ENCODE results near the gene DENND1A.
"Not testable (repeated sequence)": the region's sequence is repeated elsewhere in the genome, so short reads cannot be mapped to it uniquely, and the experiment has no call there.

The DENND1A gene

DNA sequence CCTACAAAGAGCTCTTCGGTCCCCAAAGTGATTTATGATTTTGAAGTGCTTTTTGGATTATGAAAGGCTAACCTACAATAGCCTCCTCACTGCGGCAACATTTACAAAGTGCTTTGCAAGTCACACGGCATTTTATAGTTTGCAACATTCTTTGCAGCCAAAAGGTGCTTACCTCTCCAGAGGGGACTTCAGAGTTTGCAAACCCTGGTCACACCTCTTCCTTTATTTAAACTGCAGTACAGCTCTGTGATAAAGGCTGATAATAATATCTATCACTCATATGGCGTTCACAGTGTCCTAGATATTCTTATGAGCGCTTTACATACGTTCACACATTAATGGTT, 594.0 kb downstream of the DENND1A start:
- no peaks in the 10 kb centered on the region for H3K27me3 Mint-ChIP-seq (ENCODE audit: low read depth)
- no peak overlapping the region for H3K27ac Mint-ChIP-seq
- H3K4me3 Mint-ChIP-seq: no peak overlapping the region
- DNase-seq (ENCODE audit: low spot score): no peak
- no peaks in the 10 kb centered on the region for H3K9me3 Mint-ChIP-seq
- peaks cover 33% of the 10 kb centered on the region for H3K4me1 Mint-ChIP-seq (ENCODE audit: low read depth)
- no peaks in the 10 kb centered on the region for H3K36me3 Mint-ChIP-seq (ENCODE audit: low read depth)

DNA sequence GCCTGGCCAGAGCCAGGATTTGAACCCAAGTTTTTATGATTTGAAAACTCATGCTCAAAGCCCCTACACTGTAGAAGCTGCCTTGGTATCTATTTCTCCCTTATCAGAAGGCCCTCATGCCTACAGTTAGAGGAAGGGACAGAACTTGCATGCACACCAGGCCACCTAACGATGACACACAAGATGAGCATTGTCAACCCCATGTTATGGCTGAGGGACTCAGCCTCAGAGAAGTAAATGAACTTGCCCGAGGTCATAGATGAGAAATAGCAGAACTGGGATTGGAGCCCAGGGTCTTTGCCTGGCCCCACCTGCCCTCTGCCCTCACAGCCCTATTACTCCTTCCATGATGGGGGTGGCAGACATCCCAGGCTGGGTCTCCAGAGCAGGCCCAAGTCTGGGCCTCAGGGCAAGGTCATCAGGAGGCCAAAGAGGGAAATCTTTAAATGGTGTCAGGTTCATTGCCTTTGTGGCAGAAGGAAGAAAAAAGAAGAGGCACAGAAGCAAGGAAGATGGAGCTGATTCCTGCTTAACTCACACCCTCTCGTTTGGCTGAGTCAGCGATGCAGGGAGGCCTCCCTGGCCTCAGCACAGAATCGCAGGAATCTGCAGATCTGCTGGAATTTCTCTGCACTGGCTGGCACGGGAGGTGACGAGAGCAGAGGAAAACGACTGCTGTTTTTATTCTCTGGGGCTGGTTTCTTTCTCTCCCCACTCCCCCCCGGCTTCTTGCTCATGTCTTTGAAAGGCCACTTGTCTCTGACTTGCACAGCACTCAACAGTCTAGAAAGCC, 594.5 kb downstream of the DENND1A start:
- H3K27me3 Mint-ChIP-seq (ENCODE audit: low read depth): no peaks in the 10 kb centered on the region
- no peak overlapping the region for H3K4me3 Mint-ChIP-seq
- H3K36me3 Mint-ChIP-seq (ENCODE audit: low read depth): no peaks in the 10 kb centered on the region
- H3K27ac Mint-ChIP-seq: no peak overlapping the region
- no peak for DNase-seq (ENCODE audit: low spot score)
- H3K4me1 Mint-ChIP-seq (ENCODE audit: low read depth): peaks cover 29% of the 10 kb centered on the region
- no peaks in the 10 kb centered on the region for H3K9me3 Mint-ChIP-seq

DNA sequence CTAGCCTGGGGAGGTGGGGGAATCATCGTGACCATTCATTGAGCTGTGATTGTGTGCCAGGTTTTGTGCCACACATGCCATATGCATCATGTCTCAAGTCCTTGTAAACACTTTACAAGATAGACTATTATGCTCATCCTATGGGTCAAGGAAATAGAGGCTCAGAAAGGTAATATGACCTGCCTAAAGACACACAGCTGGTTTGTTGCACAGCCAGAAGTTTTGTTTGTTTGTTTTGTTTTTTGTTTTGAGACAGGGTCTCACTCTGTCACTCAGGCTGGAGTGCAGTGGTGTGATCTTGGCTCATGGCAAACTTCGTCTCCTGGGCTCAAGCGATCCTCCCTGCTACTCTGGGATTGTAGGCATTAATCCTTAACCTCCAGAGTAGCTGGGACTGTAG, 595.3 kb downstream of the DENND1A start:
- Mint-ChIP-seq H3K27ac (no peak overlapping the region), H3K9me3 (no peaks in the 10 kb centered on the region), H3K4me3 (no peak overlapping the region), H3K27me3 (ENCODE audit: low read depth) (no peaks in the 10 kb centered on the region), H3K36me3 (ENCODE audit: low read depth) (no peaks in the 10 kb centered on the region), H3K4me1 (ENCODE audit: low read depth) (peaks cover 22% of the 10 kb centered on the region)
- DNase-seq (ENCODE audit: low spot score): no peak

DNA sequence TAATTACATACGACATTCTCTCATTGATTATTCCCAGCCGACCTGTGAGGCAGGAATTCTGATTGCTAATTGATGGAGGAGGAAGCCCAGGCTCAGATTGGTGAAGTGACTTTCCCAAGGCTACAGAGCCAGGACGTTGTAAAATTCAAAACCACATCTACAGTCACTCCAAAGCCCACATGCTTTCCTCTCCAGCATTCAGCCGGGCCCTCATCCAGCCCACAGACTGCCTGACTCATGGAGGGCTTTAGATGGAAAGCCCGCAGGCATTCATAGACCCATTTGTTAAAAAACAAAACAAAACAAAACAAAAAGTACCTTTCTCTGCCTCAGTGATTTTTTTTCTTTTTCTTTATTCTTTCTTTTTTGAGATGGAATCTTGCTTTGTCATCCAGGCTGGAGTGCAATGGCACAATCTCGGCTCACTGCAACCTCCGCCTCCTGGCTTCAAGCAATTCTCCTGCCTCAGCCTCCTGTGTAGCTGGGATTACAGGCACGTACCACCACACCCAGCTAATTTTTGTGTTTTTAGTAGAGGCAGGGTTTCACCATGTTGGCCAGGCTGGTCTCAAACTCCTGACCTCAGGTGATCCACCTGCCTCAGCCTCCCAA, 596.8 kb downstream of the DENND1A start:
- not testable (repeated sequence) for H3K27ac Mint-ChIP-seq; H3K27me3 Mint-ChIP-seq (ENCODE audit: low read depth); H3K36me3 Mint-ChIP-seq (ENCODE audit: low read depth); H3K9me3 Mint-ChIP-seq; DNase-seq (ENCODE audit: low spot score); H3K4me3 Mint-ChIP-seq
- H3K4me1 Mint-ChIP-seq (ENCODE audit: low read depth): peaks cover 15% of the 10 kb centered on the region

DNA sequence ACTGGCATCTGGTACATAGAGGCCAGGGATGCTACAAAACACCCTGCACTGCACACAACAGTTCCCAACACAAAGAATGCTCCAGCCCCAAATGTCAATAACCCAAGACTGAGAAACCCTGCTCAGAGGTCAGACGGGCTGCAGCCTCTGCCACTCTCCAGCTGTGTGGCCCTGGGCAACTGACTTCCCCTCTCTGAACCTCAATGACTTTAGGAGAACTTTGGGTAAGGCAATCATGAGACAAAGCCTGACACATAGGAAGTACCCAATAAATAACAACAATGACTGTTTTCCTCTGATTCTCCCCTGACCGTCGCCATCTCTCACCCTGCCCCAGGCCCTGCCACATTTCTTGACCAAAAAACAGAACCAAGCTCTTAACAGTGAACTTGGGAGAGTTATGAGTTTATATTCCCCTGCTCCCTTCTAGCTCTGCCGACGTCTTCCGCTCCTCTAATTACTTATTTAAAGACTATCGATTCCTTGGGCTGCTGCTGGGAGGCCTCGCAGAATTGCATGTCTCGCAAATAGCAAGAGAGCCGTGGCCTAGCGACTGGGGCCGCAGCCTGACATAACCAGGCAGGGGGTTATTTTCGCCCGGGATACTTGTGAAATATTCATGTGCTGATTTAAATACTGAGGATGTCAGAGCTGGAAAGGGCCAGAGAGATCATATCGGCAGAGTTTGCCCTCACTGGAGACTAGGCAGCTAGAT, 598.4 kb downstream of the DENND1A start:
- no peak overlapping the region for H3K4me3 Mint-ChIP-seq
- no peak overlapping the region for H3K27ac Mint-ChIP-seq
- H3K27me3 Mint-ChIP-seq (ENCODE audit: low read depth): no peaks in the 10 kb centered on the region
- H3K9me3 Mint-ChIP-seq: no peaks in the 10 kb centered on the region
- no peak for DNase-seq (ENCODE audit: low spot score)
- H3K4me1 Mint-ChIP-seq (ENCODE audit: low read depth): peaks cover 6% of the 10 kb centered on the region
- H3K36me3 Mint-ChIP-seq (ENCODE audit: low read depth): no peaks in the 10 kb centered on the region
